Mesodermal cell (in vitro differentiated cells): ENCODE measurements around the gene NABP2.

Experiments used
- H3K27ac ChIP-seq: 2 replicates; pipeline ENCODE4 v1.7.0; 2013; ENCODE audit warnings: mild to moderate bottlenecking, low read depth, low read length, moderate library complexity; ENCODE audit not compliant: severe bottlenecking
- H3K36me3 ChIP-seq: 2 replicates; pipeline ENCODE4 v1.7.1; 2013; ENCODE audit warnings: mild to moderate bottlenecking, low read length, moderate library complexity; ENCODE audit not compliant: control insufficient read depth, insufficient read depth
- H3K4me1 ChIP-seq: one replicate; pipeline ENCODE4 v1.7.1; 2013; ENCODE audit warnings: mild to moderate bottlenecking, low read length; ENCODE audit not compliant: insufficient read depth, control insufficient read depth, poor library complexity, severe bottlenecking
- H3K4me3 ChIP-seq: 2 replicates; pipeline ENCODE4 v1.7.0; 2013; ENCODE audit warnings: low read length, control low read depth, mild to moderate bottlenecking; ENCODE audit not compliant: insufficient read depth, poor library complexity, severe bottlenecking; ENCODE audit errors: extremely low read depth
- H3K9me3 ChIP-seq: 2 replicates; pipeline ENCODE4 v1.7.1; 2013; ENCODE audit warnings: mild to moderate bottlenecking, low read length, moderate library complexity; ENCODE audit not compliant: control insufficient read depth
- WGBS, 2 experiments: methylation state at CpG; one replicate each; pipeline ENCODE4 v1.1.5; 2013; ENCODE audit warnings: missing lambda C conversion rate in 2 of 2; ENCODE audit not compliant: insufficient coverage in 2 of 2; 5-methylcytosine and 5-hydroxymethylcytosine counted together

NABP2 gene

GRCh38 chr12:56213878-56214277 lies 10.3 kb upstream of the NABP2 start:
- WGBS, 2 experiments, result 84 to 100% methylated on average over 2 to 4 of the region's 5 CpGs

GRCh38 chr12:56216461-56216860 lies 7.7 kb upstream of the NABP2 start:
- 88 to 100% methylated on average over 1 of the region's 3 CpGs for WGBS, 2 experiments
- peaks cover 8% of the 10 kb centered on the region for H3K4me1 ChIP-seq
- no peak overlapping the region for H3K27ac ChIP-seq
- H3K36me3 ChIP-seq, result peaks cover 75% of the 10 kb centered on the region
- no peaks in the 10 kb centered on the region for H3K9me3 ChIP-seq
- H3K4me3 ChIP-seq, result no peak overlapping the region

More at GRCh38 chr12:56213878-56214277, 10.3 kb upstream of the NABP2 start:
- Histone ChIP-seq H3K36me3 (peaks cover 91% of the 10 kb centered on the region), H3K4me1 (no peaks in the 10 kb centered on the region), H3K4me3 (no peak overlapping the region), H3K27ac (no peak overlapping the region), H3K9me3 (no peaks in the 10 kb centered on the region)

GRCh38 chr12:56219840-56220239 lies 4.3 kb upstream of the NABP2 start:
- Histone ChIP-seq H3K4me1 (peaks cover 14% of the 10 kb centered on the region), H3K36me3 (peaks cover 43% of the 10 kb centered on the region), H3K27ac (no peak overlapping the region), H3K4me3 (peak overlapping the region; percentile 98), H3K9me3 (no peaks in the 10 kb centered on the region)
- 90 to 98% methylated on average over 6 of the region's 9 CpGs for WGBS, 2 experiments

- peak overlapping the region; percentile 98 for H3K4me3 ChIP-seq
- 58 to 63% methylated on average over 4 to 6 of the region's 10 CpGs for WGBS, 2 experiments
- peaks cover 17% of the 10 kb centered on the region for H3K4me1 ChIP-seq
- no peaks in the 10 kb centered on the region for H3K9me3 ChIP-seq
- H3K27ac ChIP-seq, result peak overlapping the region; percentile 99
- peaks cover 34% of the 10 kb centered on the region for H3K36me3 ChIP-seq
Observed at GRCh38 chr12:56220611-56221231, 3.4 kb upstream of the NABP2 start.

- H3K9me3 ChIP-seq, result no peaks in the 10 kb centered on the region
- 1% methylated on average over 12 to 20 of the region's 21 CpGs for WGBS, 2 experiments
Observed at GRCh38 chr12:56221232-56221756, 2.8 kb upstream of the NABP2 start.

GRCh38 chr12:56221757-56222530 lies 2.2 kb upstream of the NABP2 start, which contains the start of gene RNF41:
TSS of gene RNF41 (minus strand) at chr12:56221922. CDS start at chr12:56214047, 7,875 bp downstream.
- H3K4me3 ChIP-seq, result peak within 1 kb of the TSS; percentile 98
- WGBS, 2 experiments, result 33 to 41% methylated on average over 30 to 33 of the region's 42 CpGs
- no peaks in the 10 kb centered on the region for H3K9me3 ChIP-seq
- peaks cover 21% of the 10 kb centered on the region for H3K36me3 ChIP-seq
- peaks cover 17% of the 10 kb centered on the region for H3K4me1 ChIP-seq
- peak within 1 kb of the TSS; percentile 99 for H3K27ac ChIP-seq

More at GRCh38 chr12:56221232-56221756, 2.8 kb upstream of the NABP2 start:
- peaks cover 28% of the 10 kb centered on the region for H3K36me3 ChIP-seq
- peaks cover 17% of the 10 kb centered on the region for H3K4me1 ChIP-seq
- H3K4me3 ChIP-seq, result peak overlapping the region; percentile 98
- peak overlapping the region; percentile 99 for H3K27ac ChIP-seq

- peak overlapping the region; percentile 99 for H3K27ac ChIP-seq
- WGBS, 2 experiments, result 95% methylated on average over 3 of the region's 4 CpGs; no CpG with 5 or more reads in 1 of the 2 experiments
- H3K4me1 ChIP-seq, result peaks cover 17% of the 10 kb centered on the region
- H3K36me3 ChIP-seq, result peaks cover 16% of the 10 kb centered on the region
- peak overlapping the region; percentile 98 for H3K4me3 ChIP-seq
- H3K9me3 ChIP-seq, result no peaks in the 10 kb centered on the region
Observed at GRCh38 chr12:56222531-56222895, 1.6 kb upstream of the NABP2 start.

- WGBS, 2 experiments, result 67 to 68% methylated on average over 5 to 8 of the region's 15 CpGs
- no peak overlapping the region for H3K4me3 ChIP-seq
Observed at GRCh38 chr12:56223571-56224101, 506 bp upstream of the NABP2 start.

GRCh38 chr12:56224954-56225353 lies 812 bp downstream of the NABP2 start:
- no peak overlapping the region for H3K27ac ChIP-seq

More at GRCh38 chr12:56223571-56224101, 506 bp upstream of the NABP2 start:
- H3K9me3 ChIP-seq, result no peaks in the 10 kb centered on the region
- H3K27ac ChIP-seq, result peak overlapping the region; percentile 43
- H3K4me1 ChIP-seq, result peaks cover 17% of the 10 kb centered on the region
- peaks cover 9% of the 10 kb centered on the region for H3K36me3 ChIP-seq

GRCh38 chr12:56229082-56229481 lies 4.9 kb downstream of the NABP2 start:
- H3K4me3 ChIP-seq, result no peak overlapping the region
- H3K27ac ChIP-seq, result no peak overlapping the region
- H3K4me1 ChIP-seq, result peaks cover 3% of the 10 kb centered on the region
- WGBS, 2 experiments, result 85 to 89% methylated on average over 4 to 6 of the region's 7 CpGs
- H3K36me3 ChIP-seq, result no peaks in the 10 kb centered on the region
- no peaks in the 10 kb centered on the region for H3K9me3 ChIP-seq

More at GRCh38 chr12:56224954-56225353, 812 bp downstream of the NABP2 start:
- peaks cover 1% of the 10 kb centered on the region for H3K36me3 ChIP-seq
- 93 to 98% methylated on average over 7 to 10 of the region's 11 CpGs for WGBS, 2 experiments
- H3K4me1 ChIP-seq, result peaks cover 17% of the 10 kb centered on the region
- no peaks in the 10 kb centered on the region for H3K9me3 ChIP-seq
- peak overlapping the region; percentile 47 for H3K4me3 ChIP-seq
